Mucosa of descending colon (tissue), 3 donors: ENCODE results near the gene SC5D. TPM values are rescaled to one million over a fixed set of nuclear protein-coding genes. Genes with fewer than 3 reads are reported as not detected.

Experiments used
- ATAC-seq: fragments of 200-7000 bp; cut with Tn5 transposase; one replicate; pipeline ENCODE4 v1.9.1; 2020; ENCODE audit warnings: mild to moderate bottlenecking, moderate library complexity
- DNase-seq, 3 donors: peaks; one replicate each; pipeline ENCODE4 v3.0.0-alpha.2; 2020
- H3K36me3 ChIP-seq: fragments of 200-600 bp; one replicate; pipeline ENCODE4 v1.8.0; 2021; ENCODE audit warnings: low read depth, mild to moderate bottlenecking
- H3K4me1 ChIP-seq: fragments of 200-600 bp; one replicate; pipeline ENCODE4 v1.8.0; 2021; ENCODE audit warnings: low read depth, mild to moderate bottlenecking
- H3K4me3 ChIP-seq: fragments of 200-600 bp; one replicate; pipeline ENCODE4 v1.8.0; 2021; ENCODE audit warnings: mild to moderate bottlenecking
- H3K9me3 ChIP-seq: fragments of 200-600 bp; one replicate; pipeline ENCODE4 v1.8.0; 2021; ENCODE audit warnings: mild to moderate bottlenecking
- CTCF ChIP-seq: fragments of 200-600 bp; IDR thresholded peaks from one replicate; pipeline ENCODE4 v1.8.0; 2022; ENCODE audit warnings: antibody characterized with exemption, mild to moderate bottlenecking
- intact Hi-C, 2 donors: fragments of 100-400 bp; cut with DNase I in 1 of 2; cut with micrococcal nuclease in 1 of 2; formaldehyde crosslinking; loops; one replicate each; pipeline versions ENCODE4 v1.11.0 to v1.11.1; 2022; cut with DNase I, micrococcal nuclease
- total RNA-seq, 3 donors: library from RNA; stranded (reverse); fragmentation: NEBNext Ultra II Directional in 2 of 3; extraction: Animal tissue kit (Norgen Biotek cat#: 25700) in 2 of 3; gene quantifications; one replicate each; pipeline versions ENCODE4 v1.2.1 to v1.2.4, GENCODE V29; 2021 to 2023
- donor health status: DM: no; HTN: no; CAD: no; lungs with moderate emphysema.
- donor health status: DM: no; HTN: no; CAD: no.
- donor health status: DM: no; HTN: yes; CAD: no.

Gene SC5D
- total RNA-seq, 3 donors from 2014 or later, result 37.6 to 45.9 (median 43.1) TPM

GRCh38 chr11:121318848-121319834 lies 26.6 kb downstream of the SC5D start:
- peak in 1 of 3 donors; percentile 61 for DNase-seq
- no peaks in the 10 kb centered on the region for H3K4me1 ChIP-seq
- H3K4me3 ChIP-seq, result no peak overlapping the region
- peak; percentile 84 for ATAC-seq
- H3K36me3 ChIP-seq, result no peaks in the 10 kb centered on the region
- no peaks in the 10 kb centered on the region for H3K9me3 ChIP-seq
- intact Hi-C loops, result loop anchor here in 1 of 2 donors (5.0 to 10.0 kb wide), 2 partner anchors 216 to 273 kb away; no protein-coding TSS in a partner anchor
- TF ChIP-seq CTCF, result peak; percentile 53

- no peaks in the 10 kb centered on the region for H3K4me1 ChIP-seq
- no peaks in the 10 kb centered on the region for H3K9me3 ChIP-seq
- TF ChIP-seq CTCF, result peak; percentile 12
- peak; percentile 93 for ATAC-seq
- peak in 2 of 3 donors; percentile 45 to 68 for DNase-seq
- no peaks in the 10 kb centered on the region for H3K36me3 ChIP-seq
- no peak overlapping the region for H3K4me3 ChIP-seq
- intact Hi-C loops, result loop anchor here (2.0 to 5.0 kb wide), 2 partner anchors 131 to 269 kb away; partner anchors contain the start of genes SORL1 (in 1 of the 2) and SORL1-AS1 (in 1 of the 2)
Measured at GRCh38 chr11:121321614-121322243, 29.2 kb downstream of the SC5D start.

GRCh38 chr11:121323046-121323607 lies 30.6 kb downstream of the SC5D start:
- TF ChIP-seq CTCF, result no peak
- H3K9me3 ChIP-seq, result no peaks in the 10 kb centered on the region
- DNase-seq, result no peak
- no peaks in the 10 kb centered on the region for H3K4me1 ChIP-seq
- no peak overlapping the region for H3K4me3 ChIP-seq
- no peak for ATAC-seq
- H3K36me3 ChIP-seq, result no peaks in the 10 kb centered on the region
- intact Hi-C loops, result loop anchor here in 1 of 2 donors (5.0 kb wide), 1 partner anchor 129 kb away; the partner anchor contains the start of genes SORL1 and SORL1-AS1

GRCh38 chr11:121326230-121326629 lies 33.7 kb downstream of the SC5D start:
- no peak for ATAC-seq
- intact Hi-C loops, result no loop called here
- H3K4me3 ChIP-seq, result no peak overlapping the region
- H3K36me3 ChIP-seq, result no peaks in the 10 kb centered on the region
- no peak for TF ChIP-seq CTCF
- no peaks in the 10 kb centered on the region for H3K9me3 ChIP-seq
- H3K4me1 ChIP-seq, result no peaks in the 10 kb centered on the region
- no peak for DNase-seq

GRCh38 chr11:121327553-121327952 lies 35.0 kb downstream of the SC5D start:
- Histone ChIP-seq H3K9me3 (no peaks in the 10 kb centered on the region), H3K4me1 (no peaks in the 10 kb centered on the region), H3K36me3 (no peaks in the 10 kb centered on the region), H3K4me3 (no peak overlapping the region)
- intact Hi-C loops, result no loop called here
- DNase-seq, result no peak
- TF ChIP-seq CTCF, result no peak
- no peak for ATAC-seq
